Activated B cell treated with CpG ODN at 0.5 μM for 24 hours (primary cell): ENCODE results near the gene CAMKMT. TPM values are rescaled to one million over a fixed set of nuclear protein-coding genes. Genes with fewer than 3 reads are reported as not detected.

Experiments
- ATAC-seq: fragments of 200-7000 bp; cut with Tn5 transposase; one replicate; pipeline ENCODE4 v1.10.0; 2021; ENCODE audit warnings: low read depth, mild to moderate bottlenecking, moderate library complexity
- CTCF ChIA-PET: fragments of 350-600 bp; sonication (Branson Sonifier 250); formaldehyde crosslinking; loops from one replicate; lab custom pipeline; 2021; ENCODE audit warnings: antibody characterized with exemption; lab: Charles Lee
- POLR2A ChIA-PET: fragments of 350-600 bp; sonication (Branson Sonifier 250); formaldehyde crosslinking; loops from one replicate; lab custom pipeline; 2021; ENCODE audit warnings: antibody characterized with exemption; lab: Charles Lee
- DNase-seq: peaks from one replicate; pipeline ENCODE4 v3.0.0; 2022
- H3K27ac Mint-ChIP-seq: one replicate; pipeline ENCODE4 v1.8.0; 2020; ENCODE audit warnings: mixed read lengths
- H3K27me3 Mint-ChIP-seq: one replicate; pipeline ENCODE4 v1.8.0; 2021; ENCODE audit warnings: mixed read lengths
- H3K36me3 Mint-ChIP-seq: one replicate; pipeline ENCODE4 v1.8.0; 2021; ENCODE audit warnings: low read depth, mixed read lengths
- H3K4me1 Mint-ChIP-seq: one replicate; pipeline ENCODE4 v1.8.0; 2021; ENCODE audit warnings: mixed read lengths
- H3K4me3 Mint-ChIP-seq: one replicate; pipeline ENCODE4 v1.8.0; 2020; ENCODE audit warnings: mild to moderate bottlenecking, mixed read lengths
- H3K9me3 Mint-ChIP-seq: one replicate; pipeline ENCODE4 v1.8.0; 2020; ENCODE audit warnings: mixed read lengths
- intact Hi-C: fragments of 100-400 bp; cut with micrococcal nuclease; formaldehyde crosslinking; loops from one replicate; pipeline ENCODE4 v1.15.1; 2024
- total RNA-seq: library from RNA; stranded (reverse); gene quantifications from 2 replicates; pipeline ENCODE4 v1.2.3, GENCODE V29; 2022
- TF ChIP-seq, protein P1 (sequence below): fragments of 200-600 bp; IDR thresholded peaks from one replicate; pipeline ENCODE4 v1.8.0; 2022; ENCODE audit warnings: antibody characterized with exemption, mild to moderate bottlenecking

Gene CAMKMT
- total RNA-seq, 1 donor from 2014 or later = 21.2 TPM

DNA sequence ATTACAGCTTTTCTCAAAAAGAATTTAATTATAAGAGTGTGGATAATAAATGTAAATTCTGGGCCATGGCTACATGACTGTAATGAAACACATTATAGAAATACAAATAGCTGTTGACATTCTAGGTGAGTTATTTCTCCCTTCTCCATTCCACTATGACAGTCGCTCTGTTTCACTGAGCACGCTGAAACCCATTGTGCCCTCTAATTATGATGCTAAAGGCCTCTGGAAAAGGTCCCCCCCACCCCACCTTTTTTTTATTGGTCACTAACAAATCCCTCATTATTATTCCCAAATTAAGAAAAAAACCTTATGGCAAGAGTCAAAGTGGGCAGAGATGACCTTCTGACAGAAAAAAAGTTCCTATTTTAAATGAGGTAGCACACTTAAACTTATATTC lies 294.7 kb downstream of the CAMKMT start:
- TF ChIP-seq, protein P1, sequence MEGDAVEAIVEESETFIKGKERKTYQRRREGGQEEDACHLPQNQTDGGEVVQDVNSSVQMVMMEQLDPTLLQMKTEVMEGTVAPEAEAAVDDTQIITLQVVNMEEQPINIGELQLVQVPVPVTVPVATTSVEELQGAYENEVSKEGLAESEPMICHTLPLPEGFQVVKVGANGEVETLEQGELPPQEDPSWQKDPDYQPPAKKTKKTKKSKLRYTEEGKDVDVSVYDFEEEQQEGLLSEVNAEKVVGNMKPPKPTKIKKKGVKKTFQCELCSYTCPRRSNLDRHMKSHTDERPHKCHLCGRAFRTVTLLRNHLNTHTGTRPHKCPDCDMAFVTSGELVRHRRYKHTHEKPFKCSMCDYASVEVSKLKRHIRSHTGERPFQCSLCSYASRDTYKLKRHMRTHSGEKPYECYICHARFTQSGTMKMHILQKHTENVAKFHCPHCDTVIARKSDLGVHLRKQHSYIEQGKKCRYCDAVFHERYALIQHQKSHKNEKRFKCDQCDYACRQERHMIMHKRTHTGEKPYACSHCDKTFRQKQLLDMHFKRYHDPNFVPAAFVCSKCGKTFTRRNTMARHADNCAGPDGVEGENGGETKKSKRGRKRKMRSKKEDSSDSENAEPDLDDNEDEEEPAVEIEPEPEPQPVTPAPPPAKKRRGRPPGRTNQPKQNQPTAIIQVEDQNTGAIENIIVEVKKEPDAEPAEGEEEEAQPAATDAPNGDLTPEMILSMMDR = no peak
- no peaks in the 10 kb centered on the region for H3K36me3 Mint-ChIP-seq
- ATAC-seq (no peak), DNase-seq (no peak)
- no peaks in the 10 kb centered on the region for H3K27me3 Mint-ChIP-seq
- H3K27ac Mint-ChIP-seq = no peak overlapping the region
- CTCF ChIA-PET = no interaction called here
- no peak overlapping the region for H3K4me3 Mint-ChIP-seq
- H3K4me1 Mint-ChIP-seq = no peaks in the 10 kb centered on the region
- no peaks in the 10 kb centered on the region for H3K9me3 Mint-ChIP-seq
- POLR2A ChIA-PET = no interaction called here
- intact Hi-C loops = no loop called here

DNA sequence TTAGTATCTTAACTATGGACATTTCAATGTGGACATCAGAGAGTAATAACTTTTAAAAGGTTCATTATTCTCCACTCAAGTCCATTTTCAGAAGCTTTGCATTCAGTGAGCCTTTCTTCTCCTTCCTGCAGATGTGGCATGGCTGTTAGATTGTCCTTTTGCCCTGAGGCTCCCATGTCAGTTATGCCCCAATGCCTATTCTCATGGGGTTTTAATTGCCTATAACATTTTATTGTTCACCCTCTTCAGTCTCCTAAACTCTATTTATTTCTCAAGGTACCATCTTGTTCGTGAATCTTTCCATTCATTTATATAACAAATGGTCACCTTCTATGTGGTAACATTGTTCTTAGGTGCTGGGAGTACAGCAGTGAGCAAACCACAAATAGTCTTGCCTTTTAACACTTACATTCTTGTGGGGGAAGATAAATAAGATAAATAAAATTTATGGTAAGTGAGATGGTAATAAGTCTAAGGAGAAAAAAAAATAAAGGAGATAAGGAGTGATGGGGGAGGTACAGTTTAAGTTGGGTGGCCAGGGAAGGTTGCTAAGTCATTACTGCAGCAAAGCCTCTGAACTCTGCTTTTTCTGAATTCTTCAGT lies 301.8 kb downstream of the CAMKMT start:
- ChIA-PET CTCF (no interaction called here), POLR2A (no interaction called here)
- H3K27me3 Mint-ChIP-seq = no peaks in the 10 kb centered on the region
- H3K9me3 Mint-ChIP-seq = no peaks in the 10 kb centered on the region
- H3K4me3 Mint-ChIP-seq = no peak overlapping the region
- H3K36me3 Mint-ChIP-seq = no peaks in the 10 kb centered on the region
- intact Hi-C loops = no loop called here
- TF ChIP-seq, protein P1 = no peak
- H3K27ac Mint-ChIP-seq = no peak overlapping the region
- peaks cover 6% of the 10 kb centered on the region for H3K4me1 Mint-ChIP-seq
- DNase-seq (no peak), ATAC-seq (no peak)

DNA sequence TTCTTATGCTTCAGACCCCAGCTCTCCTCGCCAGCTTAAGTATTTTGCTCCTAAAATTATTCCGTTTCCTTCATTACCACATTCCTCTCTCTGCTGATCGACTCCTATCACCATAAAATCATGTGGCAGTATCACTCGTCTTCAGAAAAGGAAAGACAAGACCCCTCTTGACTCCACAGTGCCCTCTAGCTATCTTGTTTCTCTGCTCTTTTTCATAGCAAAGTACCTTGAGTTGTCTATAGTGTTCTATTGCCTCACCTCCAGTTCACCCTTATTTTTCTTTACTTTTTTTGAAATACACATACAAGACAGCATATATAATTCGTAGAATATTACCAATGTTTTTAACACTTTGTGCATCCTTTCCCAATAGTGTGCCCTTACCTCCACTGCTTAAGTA lies 306.6 kb downstream of the CAMKMT start:
- intact Hi-C loops = no loop called here

DNA sequence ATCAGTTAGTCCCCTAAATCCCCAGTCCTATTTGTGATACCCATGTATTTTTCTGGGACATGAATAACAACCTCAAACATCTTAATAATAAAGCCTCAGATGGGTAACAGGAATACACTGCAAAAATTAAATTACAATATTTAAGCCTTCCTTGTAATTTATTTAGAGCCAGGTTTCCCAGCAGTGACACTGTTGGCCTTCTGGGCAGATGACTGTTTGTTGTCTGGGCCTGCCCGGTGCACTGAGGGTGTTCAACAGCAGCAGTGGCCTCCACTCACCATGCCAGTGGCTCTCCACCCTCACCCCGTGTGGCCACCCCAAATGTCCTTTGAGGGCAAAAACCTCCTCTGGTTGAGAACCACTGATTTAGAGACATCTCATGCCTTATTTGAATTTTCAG lies 309.5 kb downstream of the CAMKMT start:
- intact Hi-C loops = no loop called here
- TF ChIP-seq, protein P1 = no peak
- H3K27ac Mint-ChIP-seq = no peak overlapping the region
- H3K36me3 Mint-ChIP-seq = no peaks in the 10 kb centered on the region
- no peaks in the 10 kb centered on the region for H3K27me3 Mint-ChIP-seq
- no peak overlapping the region for H3K4me3 Mint-ChIP-seq
- POLR2A ChIA-PET = no interaction called here
- H3K9me3 Mint-ChIP-seq = no peaks in the 10 kb centered on the region
- DNase-seq (no peak), ATAC-seq (no peak)
- CTCF ChIA-PET = no interaction called here
- H3K4me1 Mint-ChIP-seq = peaks cover 14% of the 10 kb centered on the region

More for the DNA sequence above, 306.6 kb downstream of the CAMKMT start:
- no peaks in the 10 kb centered on the region for H3K27me3 Mint-ChIP-seq
- no peaks in the 10 kb centered on the region for H3K36me3 Mint-ChIP-seq
- H3K27ac Mint-ChIP-seq = no peak overlapping the region
- DNase-seq (no peak), ATAC-seq (no peak)
- H3K4me3 Mint-ChIP-seq = no peak overlapping the region
- H3K9me3 Mint-ChIP-seq = no peaks in the 10 kb centered on the region
- TF ChIP-seq, protein P1 = no peak
- ChIA-PET CTCF (interaction anchor here (0.6 to 1.1 kb wide), 4 partner anchors 14 to 189 kb away, joined by 3 to 4 read pairs (median 3); no protein-coding TSS in a partner anchor), POLR2A (no interaction called here)
- peaks cover 6% of the 10 kb centered on the region for H3K4me1 Mint-ChIP-seq

DNA sequence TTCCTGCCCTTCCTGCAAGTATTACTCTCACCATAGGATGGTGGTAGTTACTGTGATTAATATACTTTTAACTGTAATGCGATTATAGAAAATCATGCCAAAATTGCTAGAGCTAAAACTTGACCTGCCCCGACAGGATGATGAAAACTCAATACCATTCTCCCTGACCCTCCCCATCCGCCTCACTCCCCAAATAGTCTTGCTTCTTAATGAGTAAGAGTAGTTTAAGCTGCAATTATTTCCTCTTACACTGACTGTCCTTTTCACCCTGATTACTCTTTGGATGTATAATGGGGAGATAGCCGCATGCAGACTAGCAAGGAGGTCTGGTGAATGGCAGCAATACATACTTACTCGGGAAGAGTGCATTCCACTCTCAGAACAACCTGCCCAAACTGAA lies 310.2 kb downstream of the CAMKMT start:
- Mint-ChIP-seq H3K36me3 (no peaks in the 10 kb centered on the region), H3K4me1 (peaks cover 14% of the 10 kb centered on the region), H3K27me3 (no peaks in the 10 kb centered on the region), H3K27ac (no peak overlapping the region), H3K9me3 (no peaks in the 10 kb centered on the region), H3K4me3 (no peak overlapping the region)
- POLR2A ChIA-PET = no interaction called here
- no peak for ATAC-seq
- intact Hi-C loops = no loop called here
- no peak for DNase-seq
- TF ChIP-seq, protein P1 = no peak
- CTCF ChIA-PET = interaction anchor here (0.6 kb wide), 1 partner anchor 192 kb away, joined by 3 read pairs; no protein-coding TSS in a partner anchor
